BJ (cell line): ENCODE results near the gene SGIP1. TPM values are rescaled to one million over a fixed set of nuclear protein-coding genes. Genes with fewer than 3 reads are reported as not detected.

Source experiments
- CTCF ChIA-PET: fragments of 350-600 bp; formaldehyde crosslinking; extraction: SDS; loops from one replicate; lab custom pipeline; 2021; ENCODE audit warnings: antibody characterized with exemption, inconsistent platforms; lab: Yijun Ruan, JAX
- POLR2A ChIA-PET: fragments of 300-600 bp; sonication (Branson Sonifier 250); formaldehyde crosslinking; extraction: SDS; loops from one replicate; lab custom pipeline; 2021; ENCODE audit warnings: antibody characterized with exemption; lab: Charles Lee
- DNase-seq: peaks from one replicate; pipeline ENCODE4 v3.0.0-alpha.2; 2011; ENCODE audit warnings: low read depth
- H3K27me3 ChIP-seq: 2 replicates; pipeline ENCODE4 v1.6.0; 2011; ENCODE audit warnings: low read length; ENCODE audit not compliant: control insufficient read depth, insufficient read depth
- H3K36me3 ChIP-seq: 2 replicates; pipeline ENCODE4 v1.5.1; 2011; ENCODE audit warnings: low read length; ENCODE audit not compliant: control insufficient read depth, insufficient read depth
- H3K4me3 ChIP-seq: 2 replicates; pipeline ENCODE4 v1.5.1; 2011; ENCODE audit warnings: low read depth, mild to moderate bottlenecking, control low read depth, low read length
- polyA plus RNA-seq: library from polyadenylated mRNA; depleted of rRNA; stranded (reverse); fragments of >200 nt; gene quantifications from 2 replicates; pipeline ENCODE4 v1.2.3, GENCODE V29; 2011
- TF ChIP-seq, protein P1 (sequence below): IDR thresholded peaks from 2 replicates; pipeline ENCODE4 v1.5.1; 2011; ENCODE audit warnings: low read depth, mild to moderate bottlenecking, control low read depth, inconsistent platforms, low read length, moderate library complexity; ENCODE audit not compliant: insufficient read depth

The SGIP1 gene
- polyA plus RNA-seq, 1 experiment = 49.4 TPM

GRCh38 chr1:66628926-66629325, 95.0 kb downstream of the SGIP1 start:
- H3K27me3 ChIP-seq = no peaks in the 10 kb centered on the region
- no peaks in the 10 kb centered on the region for H3K36me3 ChIP-seq
- H3K4me3 ChIP-seq = no peak overlapping the region
- no peak for DNase-seq
- ChIA-PET CTCF (no interaction called here), POLR2A (no interaction called here)
- TF ChIP-seq, protein P1, sequence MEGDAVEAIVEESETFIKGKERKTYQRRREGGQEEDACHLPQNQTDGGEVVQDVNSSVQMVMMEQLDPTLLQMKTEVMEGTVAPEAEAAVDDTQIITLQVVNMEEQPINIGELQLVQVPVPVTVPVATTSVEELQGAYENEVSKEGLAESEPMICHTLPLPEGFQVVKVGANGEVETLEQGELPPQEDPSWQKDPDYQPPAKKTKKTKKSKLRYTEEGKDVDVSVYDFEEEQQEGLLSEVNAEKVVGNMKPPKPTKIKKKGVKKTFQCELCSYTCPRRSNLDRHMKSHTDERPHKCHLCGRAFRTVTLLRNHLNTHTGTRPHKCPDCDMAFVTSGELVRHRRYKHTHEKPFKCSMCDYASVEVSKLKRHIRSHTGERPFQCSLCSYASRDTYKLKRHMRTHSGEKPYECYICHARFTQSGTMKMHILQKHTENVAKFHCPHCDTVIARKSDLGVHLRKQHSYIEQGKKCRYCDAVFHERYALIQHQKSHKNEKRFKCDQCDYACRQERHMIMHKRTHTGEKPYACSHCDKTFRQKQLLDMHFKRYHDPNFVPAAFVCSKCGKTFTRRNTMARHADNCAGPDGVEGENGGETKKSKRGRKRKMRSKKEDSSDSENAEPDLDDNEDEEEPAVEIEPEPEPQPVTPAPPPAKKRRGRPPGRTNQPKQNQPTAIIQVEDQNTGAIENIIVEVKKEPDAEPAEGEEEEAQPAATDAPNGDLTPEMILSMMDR = no peak

DNA sequence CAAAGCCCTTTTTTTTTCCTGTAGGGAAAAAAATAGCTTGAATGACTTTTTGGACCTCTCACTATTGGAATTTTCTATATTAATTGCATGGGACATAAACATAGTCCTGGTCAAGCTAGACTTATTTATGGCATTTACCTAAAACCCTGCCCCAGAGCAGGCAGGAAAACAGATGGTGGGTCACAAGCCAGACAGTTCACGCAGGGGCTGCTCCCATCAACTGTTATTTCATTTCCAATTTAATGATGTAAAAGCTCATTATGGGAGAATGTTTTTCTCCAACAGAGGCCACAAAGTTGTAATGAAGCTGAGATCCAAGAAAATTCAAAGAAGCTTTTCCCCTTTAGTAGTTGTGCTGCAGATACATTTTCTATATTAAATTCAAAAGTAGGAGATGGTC, 99.2 kb downstream of the SGIP1 start:
- Histone ChIP-seq H3K36me3 (peaks cover 1% of the 10 kb centered on the region; the same call in 1 of the 2 replicates), H3K27me3 (no peaks in the 10 kb centered on the region), H3K4me3 (no peak overlapping the region)
- POLR2A ChIA-PET = no interaction called here
- DNase-seq = no peak
- CTCF ChIA-PET = interaction anchor here (1.0 to 2.6 kb wide), 2 partner anchors 10 to 41 kb away, joined by 4 to 11 read pairs; no protein-coding TSS in a partner anchor
- TF ChIP-seq, protein P1 = no peak

GRCh38 chr1:66637146-66637545, 103.2 kb downstream of the SGIP1 start:
- TF ChIP-seq, protein P1 = no peak
- H3K27me3 ChIP-seq = no peaks in the 10 kb centered on the region
- no peak for DNase-seq
- CTCF ChIA-PET = no interaction called here
- H3K36me3 ChIP-seq = peaks cover 2% of the 10 kb centered on the region; the same call in 1 of the 2 replicates
- no peak overlapping the region for H3K4me3 ChIP-seq
- POLR2A ChIA-PET = no interaction called here

- no peaks in the 10 kb centered on the region for H3K27me3 ChIP-seq
- DNase-seq = no peak
- POLR2A ChIA-PET = no interaction called here
- no peak overlapping the region for H3K4me3 ChIP-seq
- TF ChIP-seq, protein P1 = no peak
- CTCF ChIA-PET = interaction anchor here (2.4 kb wide), 1 partner anchor 9 kb away, joined by 11 read pairs; no protein-coding TSS in a partner anchor
- peaks cover 4% of the 10 kb centered on the region; the same call in 1 of the 2 replicates for H3K36me3 ChIP-seq
These were observed 108.0 kb downstream of the SGIP1 start for GRCh38 chr1:66641891-66642473.

- TF ChIP-seq, protein P1 = no peak
- Histone ChIP-seq H3K27me3 (no peaks in the 10 kb centered on the region), H3K36me3 (peaks cover 4% of the 10 kb centered on the region; the same call in 1 of the 2 replicates), H3K4me3 (no peak overlapping the region)
- ChIA-PET POLR2A (no interaction called here), CTCF (interaction anchor here (2.4 kb wide), 1 partner anchor 10 kb away, joined by 11 read pairs; no protein-coding TSS in a partner anchor)
- no peak for DNase-seq
These were observed 109.0 kb downstream of the SGIP1 start for GRCh38 chr1:66642992-66643391.
